Limb (tissue), 2 donors: Measurements from ENCODE around the gene MTA1.

Source experiments
- DNase-seq, 2 donors: peaks; one replicate each; pipeline ENCODE4 v3.0.0-alpha.2; 2016; ENCODE audit errors: extremely low spot score in 2 of 2

MTA1 gene

DNA sequence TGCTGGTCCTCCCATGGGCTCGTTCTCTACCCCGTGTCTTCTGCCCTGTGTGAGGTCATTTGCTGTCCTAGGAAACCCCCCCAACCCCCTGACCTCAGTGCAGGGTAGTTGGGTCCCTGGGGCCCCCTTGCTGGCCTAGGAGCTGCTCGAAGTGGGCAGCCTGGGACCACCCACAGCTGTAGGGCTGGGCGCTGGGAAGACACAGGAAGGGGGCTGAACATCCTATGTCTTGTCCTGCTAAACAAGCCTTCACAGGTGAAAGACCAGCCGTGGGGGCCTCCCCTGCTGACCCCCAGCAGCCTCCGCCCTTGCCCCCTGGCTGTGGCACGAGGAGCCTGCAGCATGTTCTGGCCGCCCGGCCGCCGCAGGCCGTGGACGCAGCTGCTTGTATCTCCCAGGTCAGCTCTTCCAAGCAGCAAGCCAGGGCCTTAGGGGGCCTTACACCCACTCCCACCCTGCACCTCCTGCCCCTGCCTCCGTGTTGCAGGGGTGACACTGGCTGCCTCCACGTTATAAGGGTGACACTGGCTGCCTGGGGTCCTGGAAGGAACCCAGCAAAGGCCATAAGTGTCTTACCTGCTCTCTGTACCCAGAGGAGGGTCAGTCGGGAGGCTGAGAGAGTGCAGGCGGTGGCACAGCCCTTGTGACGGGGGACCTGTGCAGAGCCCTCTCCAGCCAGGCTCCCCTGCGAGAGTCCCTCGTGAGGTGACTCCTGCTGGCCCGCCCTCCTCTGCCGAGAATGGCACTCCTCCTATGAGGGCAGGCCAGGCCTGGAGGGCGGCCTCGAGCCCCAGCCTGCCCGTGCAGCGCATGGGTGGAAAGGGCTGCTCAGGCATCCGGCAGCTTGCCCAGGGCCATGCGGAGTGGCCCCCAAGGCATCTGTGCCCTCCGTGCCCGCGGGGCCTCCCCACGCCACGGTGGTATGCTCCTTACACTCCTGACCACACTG, 32.8 kb upstream of the MTA1 start:
- DNase-seq: peak in 1 of 2 donors; percentile 26

DNA sequence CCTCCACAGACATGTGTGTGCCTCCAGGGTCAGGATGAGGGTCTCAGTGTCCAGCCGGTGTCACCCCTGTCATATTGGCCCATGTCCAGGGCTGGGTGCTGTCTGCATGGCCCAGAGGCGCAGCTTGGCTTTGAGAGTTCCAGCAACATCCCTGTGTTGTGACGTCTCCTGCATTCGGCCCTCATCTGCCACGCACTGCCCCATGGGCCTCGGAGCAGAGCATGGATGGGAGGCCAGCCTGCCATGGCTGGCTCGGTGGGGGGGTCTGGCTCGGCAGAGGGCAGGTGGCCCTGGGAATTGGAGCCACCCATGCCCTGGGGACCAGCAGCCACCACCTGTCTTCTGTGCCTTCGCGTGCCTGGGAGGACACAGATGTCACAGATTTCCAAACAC, 32.1 kb upstream of the MTA1 start:
- peak in 1 of 2 donors; percentile 25 for DNase-seq

DNA sequence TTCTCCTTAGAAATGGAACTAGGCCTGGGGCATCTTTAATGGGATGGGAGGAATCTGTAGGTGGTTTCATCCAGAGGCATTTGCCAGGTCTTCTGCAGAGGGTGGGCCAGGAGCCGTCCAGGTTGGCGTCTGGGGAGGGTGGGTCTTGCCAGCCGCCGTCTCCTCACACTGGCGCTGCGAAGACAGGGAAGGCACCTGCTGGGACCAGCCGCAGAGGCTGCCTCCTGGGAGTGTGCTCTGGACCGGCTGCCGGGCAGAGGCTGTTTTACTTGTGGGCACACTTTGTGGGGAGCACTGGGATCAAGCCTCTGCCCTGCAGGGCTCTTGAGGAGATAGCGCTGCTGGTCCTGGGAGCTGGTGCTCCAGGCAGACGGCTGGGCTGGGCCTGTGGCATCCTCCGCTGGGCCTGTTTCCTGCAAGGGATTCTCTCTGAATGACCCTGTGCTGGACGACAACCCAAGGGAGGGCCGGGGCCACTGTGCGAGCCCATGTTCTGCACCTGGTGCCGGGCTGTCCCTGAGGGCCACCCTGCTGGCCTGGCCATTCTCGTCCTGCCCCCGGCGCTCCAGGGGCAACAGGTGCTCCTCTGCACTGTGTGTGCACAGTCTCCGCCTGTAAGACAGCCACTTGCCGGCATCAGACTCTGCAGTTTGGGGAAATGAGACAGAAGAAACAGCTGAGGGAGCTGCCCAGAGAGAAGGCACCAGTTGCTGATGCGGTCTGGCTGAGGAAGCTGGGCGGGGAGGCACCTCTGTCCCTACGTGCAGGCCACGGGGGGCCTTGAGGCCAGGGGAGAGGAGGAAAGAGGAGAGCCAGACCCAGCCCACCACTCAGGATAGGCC, 31.3 kb upstream of the MTA1 start:
- peak in 1 of 2 donors; percentile 37 for DNase-seq

DNA sequence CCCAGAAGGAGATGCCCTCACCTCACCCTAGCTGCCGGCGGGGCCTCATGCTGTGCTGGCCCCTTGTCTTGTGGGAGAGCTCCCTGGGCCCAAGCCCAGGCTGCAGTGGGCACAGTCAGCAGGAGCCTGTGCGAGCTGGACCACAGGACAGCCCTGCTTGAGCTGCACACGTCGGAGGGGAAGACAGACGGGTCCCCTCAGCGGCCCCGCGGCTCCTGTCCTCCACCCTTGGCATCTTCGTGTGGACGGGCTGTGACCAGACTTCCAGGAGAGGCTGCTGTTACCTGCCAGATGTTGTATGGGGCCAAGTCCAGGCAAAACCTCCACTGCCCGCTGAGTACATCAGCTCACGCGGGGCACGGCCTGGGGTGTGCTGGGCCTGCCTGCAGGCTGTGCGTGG, 30.7 kb upstream of the MTA1 start:
- no peak for DNase-seq

DNA sequence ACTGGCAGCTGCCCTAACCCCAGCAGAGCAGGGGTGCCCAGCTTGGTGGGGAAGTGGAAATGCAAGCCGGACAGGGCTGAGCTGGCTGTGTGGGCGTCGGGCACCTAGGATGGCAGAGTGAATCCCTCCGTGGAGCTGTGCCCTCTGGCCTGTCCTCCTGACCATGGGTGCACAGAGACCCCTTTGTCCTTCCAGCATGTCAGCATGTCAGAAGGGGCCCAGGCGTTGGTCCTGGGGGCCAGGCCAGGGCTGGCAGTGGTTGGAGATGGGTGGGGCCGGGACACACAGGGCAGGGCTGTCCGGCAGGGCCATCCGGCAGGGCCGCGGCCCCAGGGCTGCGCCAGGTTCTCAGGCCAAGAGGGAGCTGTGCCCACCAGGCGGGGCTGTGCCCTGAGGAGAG, 30.1 kb upstream of the MTA1 start:
- DNase-seq: no peak

DNA sequence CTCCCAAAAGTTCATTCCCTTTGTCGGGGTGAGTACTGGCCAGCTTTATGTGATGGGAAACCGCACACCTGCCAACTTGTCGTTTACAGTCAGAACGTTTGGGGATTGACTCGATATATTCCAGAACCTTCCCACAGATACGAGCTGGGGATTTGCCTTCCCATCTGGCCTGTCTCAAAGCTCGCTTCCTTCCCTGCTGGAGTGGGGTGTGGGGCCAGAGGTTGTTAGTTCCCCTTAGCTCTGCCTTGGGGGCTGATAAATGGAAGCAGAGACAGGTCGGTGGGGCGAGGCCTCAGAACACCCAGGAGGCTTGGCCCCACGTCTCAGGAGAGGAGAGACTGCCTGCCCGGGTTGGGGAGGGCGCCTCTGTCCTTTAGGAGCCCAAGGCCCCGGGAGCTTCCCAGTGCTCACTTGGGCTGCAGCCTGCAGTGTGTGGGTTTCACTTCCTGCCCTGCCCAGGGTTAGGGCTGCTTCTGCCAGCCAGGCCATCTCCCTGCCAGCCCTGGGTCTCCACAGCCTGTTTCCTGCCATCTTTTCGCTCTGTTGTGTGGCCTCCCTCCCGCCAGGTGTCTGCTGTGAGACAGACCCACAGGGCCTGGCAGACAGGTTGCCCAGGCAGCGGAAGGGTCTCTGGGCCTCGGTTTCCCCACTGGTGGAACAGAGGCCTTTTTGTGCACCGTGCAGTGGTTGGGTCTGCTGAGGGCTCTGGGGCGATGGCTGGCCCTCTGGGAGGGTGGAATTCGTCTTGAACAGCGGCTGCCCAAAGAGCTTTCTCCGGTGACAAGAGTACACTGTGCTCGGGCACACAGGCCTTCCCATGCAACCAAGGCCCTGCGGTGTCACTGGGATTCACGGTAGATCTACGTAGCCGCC, 29.4 kb upstream of the MTA1 start:
- DNase-seq: peak in 1 of 2 donors; percentile 20

DNA sequence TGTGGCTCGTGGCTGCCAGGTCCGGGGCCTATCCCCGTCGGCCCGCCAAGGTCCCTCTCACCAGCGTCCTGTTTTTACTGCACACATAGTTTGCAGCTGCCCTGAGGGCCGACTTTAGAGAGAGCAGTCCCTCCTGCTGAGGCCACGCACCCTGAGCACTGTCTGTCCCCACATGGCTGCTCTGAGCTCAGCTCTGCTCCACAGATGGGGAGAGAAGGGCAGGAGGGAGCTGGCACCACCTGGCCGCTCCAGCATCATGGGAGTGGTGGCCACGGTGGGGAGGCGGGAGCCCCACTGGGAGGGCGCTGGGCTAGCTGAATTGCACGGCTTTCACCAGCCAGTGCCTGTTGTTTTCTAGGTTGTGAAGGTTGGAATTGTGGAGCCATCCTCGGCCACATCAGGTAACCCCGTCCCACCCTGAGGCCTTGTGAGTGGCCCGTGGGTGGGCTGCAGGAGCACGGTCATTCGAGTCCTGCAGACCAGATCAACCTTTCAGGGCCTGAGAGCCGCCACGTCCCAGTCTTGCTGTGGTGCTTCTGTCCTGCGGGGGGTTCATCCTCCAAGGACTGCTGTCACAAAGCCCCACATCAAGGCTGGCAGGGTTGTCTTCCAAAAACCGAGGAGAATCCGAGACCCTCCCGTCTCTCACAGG, 28.7 kb upstream of the MTA1 start:
- no peak for DNase-seq

GRCh38 chr14:105391541-105391940, 28.1 kb upstream of the MTA1 start:
- no peak for DNase-seq

- DNase-seq: peak in 1 of 2 donors; percentile 31
Observed at GRCh38 chr14:105392131-105393090, 27.2 kb upstream of the MTA1 start.

- peak in 1 of 2 donors; percentile 19 for DNase-seq
Observed at GRCh38 chr14:105393151-105393550, 26.5 kb upstream of the MTA1 start.

DNA sequence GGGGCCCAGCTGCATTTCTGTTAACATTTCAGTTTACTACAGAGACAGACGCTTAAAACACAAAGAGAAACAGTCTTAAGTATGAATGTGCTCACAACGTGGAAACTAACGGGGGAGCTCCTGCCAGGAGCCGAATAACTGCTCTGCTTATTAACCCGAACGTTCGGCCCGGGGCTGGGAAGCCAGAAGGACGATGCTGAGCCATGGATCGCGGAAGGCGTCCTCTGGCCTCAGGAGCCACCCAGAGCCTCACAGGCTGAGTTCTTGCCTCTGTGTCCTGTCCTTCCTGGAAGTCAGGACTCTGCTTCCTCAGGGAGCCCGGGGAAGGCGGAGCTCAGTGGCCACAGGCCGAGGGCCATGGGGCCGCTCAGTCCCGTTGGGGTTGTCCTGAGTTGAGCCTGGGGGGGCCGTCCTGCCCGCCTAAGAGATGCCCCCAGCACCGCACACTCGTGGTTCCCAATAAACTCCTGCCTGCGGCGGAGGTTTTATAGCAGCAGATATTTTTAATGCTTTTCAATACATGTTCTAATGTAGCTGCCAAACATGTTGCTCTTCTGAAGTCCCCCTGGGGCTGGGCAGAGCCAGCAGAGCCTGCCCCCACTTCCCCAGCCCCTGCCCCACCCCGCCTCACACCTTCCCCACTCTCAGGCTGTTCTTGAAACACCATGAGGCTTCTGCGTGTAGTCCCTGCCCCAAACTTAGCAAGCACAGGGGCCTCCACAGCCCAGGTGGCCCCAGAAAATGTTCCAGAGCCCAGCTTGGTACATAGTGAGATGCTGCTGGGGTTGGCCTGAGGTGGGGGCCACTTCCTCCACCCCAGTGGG, 24.7 kb upstream of the MTA1 start:
- peak in 1 of 2 donors; percentile 25 for DNase-seq

GRCh38 chr14:105395538-105395854, 24.1 kb upstream of the MTA1 start:
- peak in 1 of 2 donors; percentile 30 for DNase-seq

DNA sequence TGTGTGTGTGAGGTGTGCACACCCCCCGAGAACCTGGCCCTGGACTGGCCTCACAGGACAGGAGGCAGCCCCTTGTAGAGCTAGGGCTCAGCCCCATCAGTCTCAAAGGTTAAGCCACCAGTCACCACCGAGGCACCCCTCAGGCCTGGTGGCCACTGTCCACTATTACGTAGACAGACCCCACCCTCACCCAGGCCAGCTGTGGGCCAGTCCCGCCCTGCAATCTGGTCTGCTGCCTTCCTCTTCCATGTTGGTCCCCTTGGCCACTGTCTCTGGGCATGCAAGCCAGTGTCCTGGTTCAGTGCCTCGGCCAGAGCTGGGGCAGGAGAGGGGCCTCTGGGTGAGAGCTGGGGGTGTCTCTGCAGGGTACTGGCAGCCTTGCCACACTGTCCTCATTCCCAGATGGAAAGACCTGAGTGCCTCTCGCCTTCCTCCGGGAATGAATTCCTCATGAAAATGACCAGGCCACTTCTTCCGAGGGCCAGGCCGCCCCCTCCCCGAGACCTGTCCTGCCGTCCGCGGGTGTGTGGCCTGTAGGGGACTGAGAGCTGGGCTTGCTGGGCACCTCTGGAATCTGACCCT, 22.2 kb upstream of the MTA1 start:
- DNase-seq: peak in 1 of 2 donors; percentile 45

GRCh38 chr14:105398044-105398725, 21.4 kb upstream of the MTA1 start, which contains the start of gene TEX22:
Gene TEX22 (plus strand): TSS chr14:105398538. CDS start chr14:105399341, 803 bp downstream.
- DNase-seq: peak; percentile 87 to 98

- DNase-seq: peak in 1 of 2 donors; percentile 43
Observed at GRCh38 chr14:105398726-105399465, 20.7 kb upstream of the MTA1 start.

- no peak for DNase-seq
Observed at GRCh38 chr14:105399466-105399775, 20.2 kb upstream of the MTA1 start.

DNA sequence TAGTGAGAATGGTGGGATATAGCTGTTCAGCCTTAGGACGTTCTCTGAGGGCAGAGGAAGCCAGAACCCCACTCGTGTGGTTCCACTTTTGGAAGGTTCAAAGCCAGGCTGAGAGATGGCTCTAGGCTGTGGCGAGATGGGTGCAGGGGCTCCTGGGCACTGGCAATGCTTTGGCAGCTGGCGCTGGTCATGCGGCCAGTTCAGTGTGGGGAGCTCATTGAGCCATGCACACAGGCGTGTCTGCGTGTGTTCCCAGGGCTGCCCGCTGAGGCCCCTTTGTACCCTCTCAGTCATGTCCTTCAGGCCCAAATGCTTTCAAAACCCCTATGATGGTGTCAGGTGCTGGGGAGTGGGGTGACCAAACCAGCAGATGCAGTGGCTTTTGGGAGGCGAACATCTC, 19.6 kb upstream of the MTA1 start:
- no peak for DNase-seq
